HG03066 (cell line): ENCODE measurements around the gene KRT24.
"Not testable (repeated sequence)": the region's sequence is repeated elsewhere in the genome, so short reads cannot be mapped to it uniquely, and the experiment has no call there.

Experiments
- ATAC-seq: cut with Tn5 transposase; IDR thresholded peaks from one replicate; pipeline ENCODE4 v1.9.1; 2021; ENCODE audit warnings: low read depth; ENCODE audit not compliant: unreplicated experiment

The KRT24 gene

GRCh38 chr17:40703652-40704051 lies at the start of gene KRT24:
Gene KRT24, minus strand, starts transcription at chr17:40703752. Its CDS starts 59 bp downstream, at chr17:40703693.
- no peak for ATAC-seq

DNA sequence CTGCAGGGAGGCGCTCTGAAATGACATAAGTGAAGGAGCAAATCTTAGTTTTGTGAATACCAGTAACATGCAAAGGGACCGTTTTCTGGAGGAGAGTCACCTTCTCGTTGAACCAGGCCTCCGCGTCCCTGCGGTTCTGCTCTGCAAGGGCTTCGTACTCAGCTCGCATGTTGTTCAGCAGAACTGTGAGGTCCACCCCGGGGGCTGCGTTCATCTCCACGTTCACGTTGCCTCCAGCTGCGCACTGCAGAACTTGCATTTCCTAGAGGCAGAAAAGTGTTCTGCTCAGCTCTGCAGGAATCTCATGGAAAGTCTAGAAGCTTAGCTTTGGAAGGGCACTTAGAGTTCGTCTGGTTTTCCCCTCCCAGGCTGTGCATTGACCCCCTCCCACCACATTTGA lies 47.5 kb upstream of the KRT24 start:
- ATAC-seq = no peak

- ATAC-seq = no peak
Observed at GRCh38 chr17:40750391-40750790, 46.8 kb upstream of the KRT24 start.

DNA sequence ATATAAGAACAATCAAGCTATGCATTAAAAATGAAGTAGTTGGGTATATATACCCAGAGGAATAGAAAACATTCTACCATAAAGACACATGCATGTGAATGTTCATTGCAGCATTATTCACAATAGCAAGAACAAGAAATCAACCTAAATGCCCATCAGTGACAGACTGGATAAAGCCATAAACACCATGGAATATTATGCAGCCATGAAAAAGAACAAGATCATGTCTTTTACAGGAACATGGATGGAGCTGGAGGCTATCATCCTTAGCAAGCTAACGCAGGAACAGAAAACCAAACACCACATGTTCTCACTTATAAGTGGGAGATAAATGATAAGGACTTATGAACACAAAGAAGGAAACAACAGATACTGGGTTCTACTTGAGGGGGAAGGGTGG lies 45.1 kb upstream of the KRT24 start:
- ATAC-seq = not testable (repeated sequence)

GRCh38 chr17:40738553-40738952 lies 35.0 kb upstream of the KRT24 start:
- ATAC-seq = no peak

- ATAC-seq = no peak
Observed at GRCh38 chr17:40735016-40735415, 31.5 kb upstream of the KRT24 start.

GRCh38 chr17:40734018-40734417 lies 30.5 kb upstream of the KRT24 start:
- no peak for ATAC-seq

- ATAC-seq = no peak
Observed at GRCh38 chr17:40730970-40731369, 27.4 kb upstream of the KRT24 start.

GRCh38 chr17:40727447-40728231 lies 24.1 kb upstream of the KRT24 start:
- ATAC-seq = no peak

DNA sequence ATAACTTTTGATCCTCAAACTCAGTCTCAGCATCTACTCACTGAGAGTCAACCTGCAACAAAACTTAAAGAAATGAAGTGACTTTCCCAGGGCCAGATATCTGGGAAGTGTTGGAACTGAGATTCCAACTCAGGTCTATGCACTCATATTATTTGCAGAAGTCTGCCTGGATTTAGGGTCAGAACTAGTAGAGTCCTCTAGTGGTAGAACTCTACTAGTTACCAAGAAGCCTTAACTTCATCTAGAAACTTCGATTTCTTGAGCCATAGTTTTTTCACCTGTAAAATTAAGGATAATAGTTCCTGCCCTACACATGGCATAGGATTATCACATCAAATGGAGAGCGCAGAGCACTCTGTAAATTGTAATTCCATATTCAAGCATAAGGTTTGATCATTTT lies 23.4 kb upstream of the KRT24 start:
- ATAC-seq = no peak

DNA sequence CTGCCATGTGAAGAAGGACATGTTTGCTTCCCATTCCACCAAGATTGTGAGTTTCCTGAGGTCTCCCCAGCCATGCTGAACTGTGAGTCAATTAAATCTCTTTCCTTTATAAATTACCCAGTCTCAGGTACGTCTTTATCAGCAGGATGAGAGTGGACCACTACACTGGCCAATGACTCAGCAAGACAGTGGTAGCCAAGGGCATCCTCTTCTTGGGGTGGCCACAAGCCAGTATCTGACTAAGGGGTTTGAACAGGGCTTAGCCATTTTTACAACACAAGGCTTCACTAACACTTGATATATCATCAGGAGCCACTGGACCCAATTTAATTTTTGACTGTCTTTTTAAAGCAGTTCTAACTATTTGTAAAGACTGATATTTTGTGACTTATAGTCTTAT lies 21.1 kb upstream of the KRT24 start:
- no peak for ATAC-seq

GRCh38 chr17:40722241-40722640 lies 18.7 kb upstream of the KRT24 start:
- no peak for ATAC-seq

DNA sequence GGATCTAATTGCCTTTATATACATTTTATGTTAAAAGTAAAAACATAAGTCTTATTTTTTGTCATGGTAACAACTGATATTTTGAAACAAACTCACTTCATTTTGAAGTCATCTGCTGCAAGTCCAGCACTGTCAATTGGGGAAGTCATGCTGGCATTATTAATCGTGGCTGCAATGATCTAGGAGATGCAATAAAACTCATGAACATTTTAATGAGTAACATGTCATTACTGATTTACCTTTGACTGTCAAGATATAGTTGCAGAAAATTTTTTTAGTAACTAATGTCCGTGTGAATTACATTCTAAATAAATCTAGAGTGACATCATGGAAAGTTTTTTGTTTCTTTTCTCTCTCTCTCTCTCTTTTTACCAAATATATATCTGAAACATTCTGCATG lies 17.3 kb upstream of the KRT24 start:
- ATAC-seq = no peak

DNA sequence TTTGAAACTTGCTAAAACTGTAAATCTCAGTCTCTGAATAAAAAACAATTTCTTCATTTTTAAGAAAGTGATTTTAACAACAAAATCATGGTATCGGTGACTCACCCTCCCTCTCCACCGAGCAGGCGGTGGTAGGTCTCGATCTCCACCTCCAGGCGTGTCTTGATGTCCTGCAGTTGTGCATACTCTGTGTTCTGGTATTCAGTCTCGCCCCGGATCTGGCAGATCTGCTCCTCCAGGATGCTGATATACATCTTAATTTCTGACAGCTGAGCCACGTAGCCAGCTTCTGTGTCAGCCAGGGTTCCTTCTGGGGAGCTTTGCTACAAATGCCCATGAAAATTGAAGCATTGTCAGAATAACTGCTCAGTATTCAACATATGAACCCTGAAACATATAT lies 15.4 kb upstream of the KRT24 start:
- no peak for ATAC-seq

DNA sequence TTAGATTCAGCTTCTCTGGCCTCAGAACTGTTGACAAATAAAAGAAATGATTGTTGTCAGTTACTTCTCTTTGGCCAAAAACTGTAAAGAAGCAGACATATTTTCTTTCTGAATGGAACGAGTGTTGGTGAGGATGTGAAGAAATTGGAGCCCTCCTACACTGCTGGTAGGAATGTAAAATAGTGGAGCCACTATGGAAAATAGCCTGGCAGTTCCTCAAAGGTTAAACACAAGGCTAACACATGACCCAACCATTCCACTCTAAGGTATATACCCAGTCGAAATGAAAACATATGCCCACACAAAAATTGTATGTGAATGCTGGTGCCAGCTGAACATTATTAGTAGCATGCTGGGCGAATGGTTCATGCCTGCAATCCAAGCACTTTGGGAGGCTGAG lies 14.2 kb upstream of the KRT24 start:
- no peak for ATAC-seq

- no peak for ATAC-seq
Observed at GRCh38 chr17:40714473-40714872, 10.9 kb upstream of the KRT24 start.

- no peak for ATAC-seq
Observed at GRCh38 chr17:40707745-40708144, 4.2 kb upstream of the KRT24 start.

DNA sequence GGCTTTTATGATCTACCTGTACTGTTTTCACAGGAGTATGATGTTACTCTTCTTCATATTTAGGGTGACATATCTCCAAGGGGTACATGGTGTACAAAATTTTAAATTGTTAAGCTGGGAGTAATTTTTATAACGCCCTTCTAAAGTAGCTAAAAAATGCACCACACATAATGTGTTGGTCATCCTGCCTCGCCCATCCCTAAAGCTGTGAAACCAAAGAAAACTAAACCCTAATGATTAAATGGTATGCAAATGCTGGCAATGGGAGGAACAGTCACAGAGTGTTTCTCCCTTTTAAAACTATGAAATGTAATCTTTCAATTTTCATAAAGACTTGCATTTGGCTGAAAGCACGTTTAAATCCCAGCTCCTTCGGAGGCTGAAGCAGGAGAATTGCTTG lies 2.0 kb upstream of the KRT24 start:
- ATAC-seq = no peak

- no peak for ATAC-seq
Observed at GRCh38 chr17:40702271-40702670, 1.3 kb downstream of the KRT24 start.

DNA sequence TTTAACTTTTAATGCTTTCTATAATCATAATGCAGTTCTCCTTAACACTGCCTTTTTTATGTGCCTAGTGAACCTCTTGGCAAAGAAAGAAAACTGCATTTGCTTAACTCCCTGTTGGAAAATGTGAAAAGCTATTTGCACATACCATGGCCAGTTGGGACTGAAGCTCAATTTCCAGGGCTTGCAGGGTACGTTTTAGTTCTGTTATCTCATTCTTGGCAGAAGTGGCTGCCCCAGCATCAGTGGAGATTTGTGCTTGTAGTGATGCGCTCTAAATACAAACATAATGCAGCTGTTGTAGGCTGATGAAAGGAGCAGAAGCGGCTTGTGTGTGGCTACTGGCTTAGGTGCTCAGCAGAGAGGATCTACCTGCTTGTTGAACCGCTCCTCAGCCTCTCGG lies 3.7 kb downstream of the KRT24 start:
- no peak for ATAC-seq

DNA sequence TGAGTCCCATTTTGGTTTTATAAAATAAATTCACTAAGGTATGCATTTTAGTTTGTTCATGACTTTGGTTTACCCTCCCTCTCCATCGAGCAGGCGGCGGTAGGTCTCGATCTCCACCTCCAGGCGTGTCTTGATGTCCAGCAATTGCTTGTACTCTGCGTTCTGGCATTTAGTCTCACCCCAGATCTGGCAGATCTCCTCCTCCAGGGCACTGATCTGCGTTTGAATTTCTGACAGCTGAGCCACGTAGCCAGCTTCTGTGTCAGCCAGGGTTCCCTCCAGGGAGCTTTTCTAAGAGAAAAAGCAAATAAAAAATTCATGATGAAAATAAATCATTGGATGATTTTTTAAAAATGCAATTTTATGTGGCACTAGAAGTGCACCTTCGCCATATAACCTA lies 4.2 kb downstream of the KRT24 start:
- no peak for ATAC-seq

- no peak for ATAC-seq
Observed at GRCh38 chr17:40697297-40697696, 6.3 kb downstream of the KRT24 start.

DNA sequence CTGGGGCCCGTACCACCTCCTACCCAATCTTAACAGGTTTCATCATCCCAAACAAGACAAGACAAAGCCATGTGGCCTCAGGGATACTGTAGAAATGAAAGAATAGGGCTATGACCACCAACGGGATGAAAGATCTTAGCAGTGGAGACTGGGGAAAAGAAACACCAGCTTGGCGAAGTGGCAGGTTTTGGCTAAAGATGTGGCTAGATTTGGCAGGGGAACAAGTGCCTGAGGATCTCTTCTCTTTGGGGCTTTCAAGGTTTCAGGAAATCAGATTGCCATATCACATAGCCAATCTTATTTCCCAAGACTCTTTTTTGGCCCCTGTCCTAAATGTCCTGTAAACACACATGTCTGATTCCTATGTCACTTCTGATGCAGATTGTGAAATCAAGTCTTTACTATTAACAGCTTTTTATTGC lies 6.9 kb downstream of the KRT24 start:
- ATAC-seq = no peak
